HPDE6-E6E7 (cell line): ENCODE results near the gene HDAC5.
"Not testable (repeated sequence)": the region's sequence is repeated elsewhere in the genome, so short reads cannot be mapped to it uniquely, and the experiment has no call there.

Experiments
- DNase-seq: peaks from one replicate; pipeline ENCODE4 v3.0.0; 2011; ENCODE audit warnings: missing footprints; ENCODE audit errors: extremely low spot score

HDAC5 gene

GRCh38 chr17:44133918-44134476 lies 10.6 kb upstream of the HDAC5 start:
- DNase-seq: no peak

- DNase-seq: no peak
Observed at GRCh38 chr17:44132275-44132821, 8.9 kb upstream of the HDAC5 start.

GRCh38 chr17:44131372-44131771 lies 7.9 kb upstream of the HDAC5 start:
- not testable (repeated sequence) for DNase-seq

GRCh38 chr17:44130693-44131349 lies 7.4 kb upstream of the HDAC5 start:
- no peak for DNase-seq

GRCh38 chr17:44128383-44128782 lies 4.9 kb upstream of the HDAC5 start:
- no peak for DNase-seq

- no peak for DNase-seq
Observed at GRCh38 chr17:44124118-44124438, 637 bp upstream of the HDAC5 start.

GRCh38 chr17:44122816-44123355 lies 555 bp downstream of the HDAC5 start:
- DNase-seq: no peak

- DNase-seq: no peak
Observed at GRCh38 chr17:44121997-44122815, 1.2 kb downstream of the HDAC5 start.

GRCh38 chr17:44120851-44121605 lies 2.4 kb downstream of the HDAC5 start:
- DNase-seq: no peak

- not testable (repeated sequence) for DNase-seq
Observed at GRCh38 chr17:44120281-44120680, 3.2 kb downstream of the HDAC5 start.

- no peak for DNase-seq
Observed at GRCh38 chr17:44119798-44120197, 3.6 kb downstream of the HDAC5 start.

- DNase-seq: no peak
Observed at GRCh38 chr17:44119062-44119461, 4.4 kb downstream of the HDAC5 start.

- DNase-seq: no peak
Observed at GRCh38 chr17:44118427-44119050, 4.9 kb downstream of the HDAC5 start.

- no peak for DNase-seq
Observed at GRCh38 chr17:44117351-44117750, 6.1 kb downstream of the HDAC5 start.

GRCh38 chr17:44115585-44116415 lies 7.6 kb downstream of the HDAC5 start:
- no peak for DNase-seq

- DNase-seq: no peak
Observed at GRCh38 chr17:44113868-44114840, 9.3 kb downstream of the HDAC5 start.

- DNase-seq: no peak
Observed at GRCh38 chr17:44113382-44113781, 10.1 kb downstream of the HDAC5 start.

- no peak for DNase-seq
Observed at GRCh38 chr17:44112284-44113280, 10.9 kb downstream of the HDAC5 start.
